ENCODE results near the gene MAGEB1. TPM values are rescaled to one million over a fixed set of nuclear protein-coding genes. Genes with fewer than 3 reads are reported as not detected.

The MAGEB1 gene
- total RNA-seq, 1 donor from 2014 or later: not detected

- no peak for DNase-seq (ENCODE audit: extremely low spot score, unreplicated experiment)
- no peaks in the 10 kb centered on the region for H3K9me3 Mint-ChIP-seq
- H3K4me1 Mint-ChIP-seq (ENCODE audit: unreplicated experiment): no peaks in the 10 kb centered on the region
- no peaks in the 10 kb centered on the region for H3K27me3 Mint-ChIP-seq
- TF ChIP-seq CTCF (conservative IDR thresholded peaks at IDR 0.05): peak; percentile 69
- no peaks in the 10 kb centered on the region for H3K36me3 Mint-ChIP-seq
- H3K4me3 Mint-ChIP-seq: no peak overlapping the region
- H3K27ac Mint-ChIP-seq: no peak overlapping the region
Observed at GRCh38 chrX:30275498-30275897, 28.6 kb downstream of the MAGEB1 start.

- TF ChIP-seq CTCF (conservative IDR thresholded peaks at IDR 0.05): no peak
- H3K27me3 Mint-ChIP-seq: no peaks in the 10 kb centered on the region
- no peaks in the 10 kb centered on the region for H3K4me1 Mint-ChIP-seq (ENCODE audit: unreplicated experiment)
- no peaks in the 10 kb centered on the region for H3K36me3 Mint-ChIP-seq
- no peak overlapping the region for H3K27ac Mint-ChIP-seq
- no peaks in the 10 kb centered on the region for H3K9me3 Mint-ChIP-seq
- DNase-seq (ENCODE audit: extremely low spot score, unreplicated experiment): no peak
- H3K4me3 Mint-ChIP-seq: no peak overlapping the region
Observed at GRCh38 chrX:30278365-30278764, 31.4 kb downstream of the MAGEB1 start.

GRCh38 chrX:30280428-30280827, 33.5 kb downstream of the MAGEB1 start:
- peaks cover 4% of the 10 kb centered on the region for H3K4me1 Mint-ChIP-seq (ENCODE audit: unreplicated experiment)
- H3K4me3 Mint-ChIP-seq: no peak overlapping the region
- no peaks in the 10 kb centered on the region for H3K27me3 Mint-ChIP-seq
- no peaks in the 10 kb centered on the region for H3K36me3 Mint-ChIP-seq
- no peak for DNase-seq (ENCODE audit: extremely low spot score, unreplicated experiment)
- TF ChIP-seq CTCF (conservative IDR thresholded peaks at IDR 0.05): no peak
- H3K27ac Mint-ChIP-seq: no peak overlapping the region
- H3K9me3 Mint-ChIP-seq: peaks cover 3% of the 10 kb centered on the region

- H3K27me3 Mint-ChIP-seq: no peaks in the 10 kb centered on the region
- H3K9me3 Mint-ChIP-seq: peaks cover 4% of the 10 kb centered on the region
- peak overlapping the region; percentile 94 for H3K27ac Mint-ChIP-seq
- no peaks in the 10 kb centered on the region for H3K36me3 Mint-ChIP-seq
- peaks cover 4% of the 10 kb centered on the region for H3K4me1 Mint-ChIP-seq (ENCODE audit: unreplicated experiment)
- no peak for TF ChIP-seq CTCF (conservative IDR thresholded peaks at IDR 0.05)
- no peak overlapping the region for H3K4me3 Mint-ChIP-seq
- DNase-seq (ENCODE audit: extremely low spot score, unreplicated experiment): no peak
Observed at GRCh38 chrX:30282527-30282926, 35.6 kb downstream of the MAGEB1 start.

- H3K27ac Mint-ChIP-seq: peak overlapping the region; percentile 94
- peaks cover 4% of the 10 kb centered on the region for H3K9me3 Mint-ChIP-seq
- peaks cover 4% of the 10 kb centered on the region for H3K4me1 Mint-ChIP-seq (ENCODE audit: unreplicated experiment)
- no peak for TF ChIP-seq CTCF (conservative IDR thresholded peaks at IDR 0.05)
- no peaks in the 10 kb centered on the region for H3K27me3 Mint-ChIP-seq
- H3K36me3 Mint-ChIP-seq: no peaks in the 10 kb centered on the region
- no peak for DNase-seq (ENCODE audit: extremely low spot score, unreplicated experiment)
- H3K4me3 Mint-ChIP-seq: peak overlapping the region; percentile 29
Observed at GRCh38 chrX:30283456-30284200, 36.7 kb downstream of the MAGEB1 start.

Measured in type B pancreatic cell (in vitro differentiated cells).